ENCODE results near the gene WDR31.

Gene WDR31

DNA sequence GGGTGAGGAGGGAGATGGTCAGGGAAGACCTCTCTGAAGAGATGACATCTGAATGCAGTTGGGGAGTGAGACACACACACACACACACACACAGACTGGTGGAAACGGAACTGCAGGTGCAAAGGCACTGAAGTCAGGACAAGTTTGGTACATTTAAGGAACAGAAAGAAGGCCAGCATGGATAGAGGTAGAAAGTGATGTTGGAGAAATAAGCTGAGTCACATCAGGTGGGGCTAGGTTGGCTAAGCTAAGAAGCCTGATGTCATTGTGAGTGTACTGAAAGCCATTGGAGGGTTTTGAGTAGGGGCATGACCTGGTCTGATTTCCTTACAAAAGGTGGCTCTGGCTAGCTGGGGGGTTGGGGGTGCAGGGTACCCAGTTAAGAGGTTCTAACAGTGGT, 12.3 kb upstream of the WDR31 start:
- DNase-seq (ENCODE audit: low read depth) = no peak
- TF ChIP-seq, protein P1, sequence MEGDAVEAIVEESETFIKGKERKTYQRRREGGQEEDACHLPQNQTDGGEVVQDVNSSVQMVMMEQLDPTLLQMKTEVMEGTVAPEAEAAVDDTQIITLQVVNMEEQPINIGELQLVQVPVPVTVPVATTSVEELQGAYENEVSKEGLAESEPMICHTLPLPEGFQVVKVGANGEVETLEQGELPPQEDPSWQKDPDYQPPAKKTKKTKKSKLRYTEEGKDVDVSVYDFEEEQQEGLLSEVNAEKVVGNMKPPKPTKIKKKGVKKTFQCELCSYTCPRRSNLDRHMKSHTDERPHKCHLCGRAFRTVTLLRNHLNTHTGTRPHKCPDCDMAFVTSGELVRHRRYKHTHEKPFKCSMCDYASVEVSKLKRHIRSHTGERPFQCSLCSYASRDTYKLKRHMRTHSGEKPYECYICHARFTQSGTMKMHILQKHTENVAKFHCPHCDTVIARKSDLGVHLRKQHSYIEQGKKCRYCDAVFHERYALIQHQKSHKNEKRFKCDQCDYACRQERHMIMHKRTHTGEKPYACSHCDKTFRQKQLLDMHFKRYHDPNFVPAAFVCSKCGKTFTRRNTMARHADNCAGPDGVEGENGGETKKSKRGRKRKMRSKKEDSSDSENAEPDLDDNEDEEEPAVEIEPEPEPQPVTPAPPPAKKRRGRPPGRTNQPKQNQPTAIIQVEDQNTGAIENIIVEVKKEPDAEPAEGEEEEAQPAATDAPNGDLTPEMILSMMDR (conservative IDR thresholded peaks at IDR 0.05; ENCODE audit: low read depth, low read length) = no peak
- no peak overlapping the region for H3K4me3 ChIP-seq (ENCODE audit: low read depth, low read length)

DNA sequence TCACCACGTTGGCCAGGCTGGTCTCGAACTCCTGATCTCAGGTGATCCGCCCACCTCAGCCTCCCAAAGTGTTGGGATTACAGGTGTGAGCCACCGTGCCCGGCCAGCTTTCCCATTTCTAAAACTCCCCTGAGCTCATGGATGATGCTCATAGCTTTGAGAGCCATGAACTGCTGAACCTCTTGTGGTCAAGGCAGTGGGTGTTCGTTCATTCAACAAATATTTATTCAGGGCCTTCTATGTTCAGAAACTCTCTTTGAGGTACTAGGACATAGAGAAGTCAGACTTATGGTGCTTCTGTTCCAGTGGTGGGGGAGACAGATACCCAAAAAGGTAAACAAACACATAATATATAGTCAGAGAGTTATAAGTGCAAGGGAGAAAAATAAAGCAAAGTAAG, 11.9 kb upstream of the WDR31 start:
- no peak overlapping the region for H3K4me3 ChIP-seq (ENCODE audit: low read depth, low read length)
- TF ChIP-seq, protein P1 (conservative IDR thresholded peaks at IDR 0.05; ENCODE audit: low read depth, low read length) = no peak
- peak; percentile 29 for DNase-seq (ENCODE audit: low read depth)

DNA sequence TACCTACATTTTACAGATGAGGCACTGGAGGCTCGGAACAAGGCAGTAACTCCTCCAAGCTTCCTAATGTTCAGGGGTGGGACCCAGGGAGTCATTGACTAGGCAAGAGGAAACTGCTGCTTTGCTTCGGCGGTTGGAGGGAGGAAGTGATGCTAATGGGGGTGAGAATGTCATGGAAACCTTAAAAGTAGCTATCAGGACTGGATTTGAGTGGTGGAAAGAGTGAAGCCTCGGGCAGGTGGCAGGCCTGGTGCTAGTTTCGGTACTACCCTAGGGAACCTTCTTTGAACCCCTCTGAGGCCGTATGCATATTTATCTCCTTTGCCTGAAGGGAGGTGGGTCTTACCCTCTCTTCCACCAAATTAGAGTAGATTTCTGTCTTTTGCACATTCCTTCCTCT, 10.9 kb upstream of the WDR31 start:
- TF ChIP-seq, protein P1 (conservative IDR thresholded peaks at IDR 0.05; ENCODE audit: low read depth, low read length) = no peak
- DNase-seq (ENCODE audit: low read depth) = no peak
- no peak overlapping the region for H3K4me3 ChIP-seq (ENCODE audit: low read depth, low read length)

DNA sequence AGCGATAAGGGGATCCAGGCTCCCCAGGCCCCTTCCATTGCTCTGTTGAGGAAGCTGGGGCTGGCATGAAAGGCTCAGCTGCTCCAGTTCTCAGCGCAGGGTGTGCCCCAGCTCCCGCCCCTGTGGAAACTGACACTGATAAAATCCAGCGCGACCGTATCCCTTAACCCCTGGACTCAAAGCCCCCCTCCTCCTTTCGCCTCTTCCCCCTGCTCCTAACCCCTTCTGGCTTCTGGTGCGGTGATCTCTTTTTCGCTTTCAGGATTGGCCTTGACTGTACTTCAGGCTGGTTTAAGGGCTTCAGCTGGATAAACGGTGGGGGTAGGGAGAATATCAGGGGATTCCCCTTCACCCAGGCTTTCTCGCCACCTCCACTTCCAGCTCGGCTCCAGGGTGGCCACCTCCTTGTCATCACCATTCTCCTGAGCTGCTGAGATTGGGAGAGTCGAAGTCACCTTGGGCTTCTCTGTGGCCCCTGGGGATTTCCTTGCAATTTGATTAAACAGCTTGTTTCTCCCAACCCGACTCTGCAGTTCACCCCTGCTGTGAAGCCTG, 10.1 kb upstream of the WDR31 start:
- TF ChIP-seq, protein P1 (conservative IDR thresholded peaks at IDR 0.05; ENCODE audit: low read depth, low read length) = no peak
- H3K4me3 ChIP-seq (ENCODE audit: low read depth, low read length) = no peak overlapping the region
- DNase-seq (ENCODE audit: low read depth) = no peak

DNA sequence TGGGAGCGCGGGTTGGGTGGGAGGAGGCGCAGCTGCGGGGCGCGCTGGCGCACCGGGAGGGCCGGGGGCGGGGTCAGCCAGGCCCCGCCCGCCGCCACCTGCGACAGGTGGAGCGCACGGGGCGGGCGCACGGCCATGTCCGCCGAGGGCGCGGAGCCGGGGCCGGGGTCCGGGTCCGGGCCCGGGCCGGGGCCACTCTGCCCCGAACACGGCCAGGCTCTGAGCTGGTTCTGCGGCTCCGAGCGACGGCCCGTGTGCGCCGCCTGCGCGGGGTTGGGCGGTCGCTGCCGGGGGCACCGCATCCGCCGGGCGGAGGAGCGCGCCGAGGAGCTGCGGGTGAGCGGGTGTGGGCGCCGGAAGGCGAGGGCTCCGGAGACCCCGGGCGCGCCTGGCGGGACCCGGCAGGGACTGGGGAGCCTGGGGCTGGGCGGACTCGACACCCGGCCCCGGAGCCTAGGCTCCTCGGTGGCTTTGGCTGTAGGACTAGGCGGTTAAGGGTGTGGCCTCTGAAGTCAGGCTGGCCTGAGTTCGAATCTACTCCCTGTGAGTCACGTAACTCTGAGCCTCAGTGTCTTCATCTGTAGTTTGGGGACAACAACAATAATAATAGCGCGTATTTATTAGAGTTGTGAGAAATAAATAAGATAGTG, 9.5 kb upstream of the WDR31 start, which contains the start of gene BSPRY:
BSPRY (plus strand) TSS at position 97 of the 650 bp plus-strand sequence; CDS start at position 136, 39 bp downstream.
- peak within 1 kb of the TSS; percentile 29 for H3K4me3 ChIP-seq (ENCODE audit: low read depth, low read length)
- no peak for DNase-seq (ENCODE audit: low read depth)
- TF ChIP-seq, protein P1 (conservative IDR thresholded peaks at IDR 0.05; ENCODE audit: low read depth, low read length) = no peak

DNA sequence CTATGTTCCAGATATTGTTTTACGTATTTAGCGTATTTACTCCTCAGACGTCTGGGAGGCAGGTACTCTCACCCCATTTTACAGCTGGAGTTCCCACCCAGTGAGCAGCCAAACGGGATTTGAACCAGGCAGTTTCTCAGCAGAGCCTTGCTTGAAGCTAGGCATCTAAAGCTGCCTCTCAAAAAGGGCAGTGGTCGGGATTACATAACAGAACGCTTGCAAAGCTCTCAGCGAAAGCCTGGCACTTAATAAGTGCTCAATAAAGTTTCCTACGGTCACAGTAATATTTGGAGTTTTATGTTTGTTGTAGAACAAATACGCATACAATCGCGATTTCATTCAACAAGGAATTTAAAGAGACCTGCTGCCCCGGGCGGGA, 9.0 kb upstream of the WDR31 start:
- TF ChIP-seq, protein P1 (conservative IDR thresholded peaks at IDR 0.05; ENCODE audit: low read depth, low read length) = no peak

DNA sequence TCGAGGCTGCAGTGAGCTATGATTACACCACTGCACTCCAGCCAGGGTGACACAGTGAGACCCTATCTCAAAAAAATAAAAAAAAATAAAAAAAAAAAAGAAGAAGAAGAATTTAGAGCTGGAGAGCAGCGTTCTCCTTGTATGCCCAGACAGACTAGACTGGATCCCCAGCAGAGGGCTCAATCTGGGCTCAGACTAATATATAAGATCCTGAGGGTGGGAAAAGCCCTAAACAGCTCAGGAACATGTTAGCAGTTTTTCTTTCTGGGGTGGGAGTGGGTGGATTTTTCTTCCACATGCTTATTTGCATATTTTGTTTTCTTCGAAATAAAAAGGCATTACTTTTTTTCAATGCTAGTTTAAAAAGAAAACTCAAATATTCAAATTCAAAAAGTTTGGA, 8.4 kb upstream of the WDR31 start:
- H3K4me3 ChIP-seq (ENCODE audit: low read depth, low read length) = no peak overlapping the region
- TF ChIP-seq, protein P1 (conservative IDR thresholded peaks at IDR 0.05; ENCODE audit: low read depth, low read length) = no peak
- no peak for DNase-seq (ENCODE audit: low read depth)

More for the DNA sequence above, 9.0 kb upstream of the WDR31 start:
- no peak for DNase-seq (ENCODE audit: low read depth)
- no peak overlapping the region for H3K4me3 ChIP-seq (ENCODE audit: low read depth, low read length)
